DOHH2 (cell line): ENCODE results near the gene ACACB.

ENCODE experiments used
- EZH2phosphoT487 ChIP-seq: fragments of 200-600 bp; sonication (generic); IDR thresholded peaks from 2 replicates; pipeline ENCODE4 v1.6.1; 2017; ENCODE audit warnings: borderline replicate concordance, mild to moderate bottlenecking, antibody characterized with exemption, low read length, moderate library complexity, mixed read lengths
- TF ChIP-seq, protein P1 (sequence below): fragments of 200-600 bp; sonication (generic); IDR thresholded peaks from one replicate; pipeline ENCODE4 v1.5.1; 2014; ENCODE audit warnings: antibody characterized with exemption, mild to moderate bottlenecking, low read depth, low read length; ENCODE audit not compliant: poor library complexity, severe bottlenecking

- TF ChIP-seq, protein P1, sequence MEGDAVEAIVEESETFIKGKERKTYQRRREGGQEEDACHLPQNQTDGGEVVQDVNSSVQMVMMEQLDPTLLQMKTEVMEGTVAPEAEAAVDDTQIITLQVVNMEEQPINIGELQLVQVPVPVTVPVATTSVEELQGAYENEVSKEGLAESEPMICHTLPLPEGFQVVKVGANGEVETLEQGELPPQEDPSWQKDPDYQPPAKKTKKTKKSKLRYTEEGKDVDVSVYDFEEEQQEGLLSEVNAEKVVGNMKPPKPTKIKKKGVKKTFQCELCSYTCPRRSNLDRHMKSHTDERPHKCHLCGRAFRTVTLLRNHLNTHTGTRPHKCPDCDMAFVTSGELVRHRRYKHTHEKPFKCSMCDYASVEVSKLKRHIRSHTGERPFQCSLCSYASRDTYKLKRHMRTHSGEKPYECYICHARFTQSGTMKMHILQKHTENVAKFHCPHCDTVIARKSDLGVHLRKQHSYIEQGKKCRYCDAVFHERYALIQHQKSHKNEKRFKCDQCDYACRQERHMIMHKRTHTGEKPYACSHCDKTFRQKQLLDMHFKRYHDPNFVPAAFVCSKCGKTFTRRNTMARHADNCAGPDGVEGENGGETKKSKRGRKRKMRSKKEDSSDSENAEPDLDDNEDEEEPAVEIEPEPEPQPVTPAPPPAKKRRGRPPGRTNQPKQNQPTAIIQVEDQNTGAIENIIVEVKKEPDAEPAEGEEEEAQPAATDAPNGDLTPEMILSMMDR, result no peak
- no peak for TF ChIP-seq EZH2phosphoT487
Observed at GRCh38 chr12:109221277-109221931, 105.0 kb downstream of the ACACB start.
